ENCODE results near the gene CD200R1.

The CD200R1 gene

DNA sequence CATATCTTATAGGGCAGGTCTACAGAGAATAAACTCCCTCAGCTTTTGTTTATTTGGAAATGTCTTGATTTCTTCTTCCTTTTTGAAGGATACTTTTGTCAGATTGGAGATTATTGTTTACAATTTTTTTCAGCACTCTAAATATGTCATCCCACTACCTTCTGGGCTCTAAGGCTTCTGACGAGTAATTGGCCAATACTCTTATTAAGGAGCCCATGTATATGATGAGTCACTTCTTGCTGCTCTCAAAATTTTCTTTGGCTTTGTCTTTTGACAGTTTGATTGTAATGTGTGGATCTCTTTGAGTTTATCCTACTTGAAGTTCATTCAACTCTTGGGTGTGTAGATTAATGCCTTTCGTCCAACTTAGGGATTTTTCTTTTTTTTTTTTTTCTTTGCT lies 99.3 kb downstream of the CD200R1 start:
- CTCF ChIA-PET: no interaction called here
- WGBS (ENCODE audit: insufficient coverage): no CpG with 5 or more reads among the region's 2 CpGs
- no peaks in the 10 kb centered on the region for H3K27me3 ChIP-seq (replicated peaks in 2 of 5; ENCODE audit: control insufficient read depth in 4 of 5, insufficient read depth in 5 of 5, low read length in 4 of 5)
- no peak for DNase-seq
- POLR2A ChIA-PET: interaction anchor here (0.7 kb wide), 1 partner anchor 168 kb away, joined by 3 read pairs; no protein-coding TSS in a partner anchor
- H3K27ac ChIP-seq (ENCODE audit: insufficient read depth in 1 of 2, low read depth in 1 of 2, low read length in 2 of 2, poor library complexity in 1 of 2, severe bottlenecking in 2 of 2): no peak overlapping the region
- H3K4me1 ChIP-seq (ENCODE audit: control extremely low read depth in 1 of 4, control insufficient read depth in 4 of 4, insufficient read depth in 4 of 4, low read length in 3 of 4): no peaks in the 10 kb centered on the region
- H3K36me3 ChIP-seq (ENCODE audit: control insufficient read depth in 4 of 4, insufficient read depth in 4 of 4, low read length in 3 of 4): no peaks in the 10 kb centered on the region
- H3K4me3 ChIP-seq (ENCODE audit: control insufficient read depth in 1 of 7, extremely low read depth in 1 of 7, insufficient read depth in 4 of 7, low read depth in 2 of 7, low read length in 6 of 7): no peak overlapping the region
- H3K9me3 ChIP-seq (ENCODE audit: control extremely low read depth in 1 of 5, control insufficient read depth in 4 of 5, insufficient read depth in 2 of 5, low read depth in 1 of 5, low read length in 4 of 5): peaks cover 0 to 17% (median 9%) of the 10 kb centered on the region in 5 experiments

DNA sequence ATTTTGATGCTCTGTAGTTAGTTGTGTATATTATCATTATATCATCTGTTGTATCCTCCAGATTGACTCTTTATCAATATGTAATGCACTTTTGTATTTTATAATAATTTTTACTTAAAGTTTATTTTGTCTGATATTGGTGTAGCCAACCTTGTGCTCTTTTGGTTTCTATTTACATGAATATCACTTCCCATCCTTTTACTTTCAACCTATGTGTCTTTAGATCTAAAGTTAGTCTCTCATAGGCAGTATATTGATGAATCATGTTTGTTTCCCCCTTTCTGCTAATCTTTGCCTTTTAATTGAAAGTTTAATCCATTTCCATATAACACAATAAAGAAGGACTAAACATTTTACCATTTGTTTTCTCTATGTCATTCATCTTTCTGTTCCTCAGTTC lies 100.2 kb downstream of the CD200R1 start:
- H3K4me1 ChIP-seq (ENCODE audit: control extremely low read depth in 1 of 4, control insufficient read depth in 4 of 4, insufficient read depth in 4 of 4, low read length in 3 of 4): no peaks in the 10 kb centered on the region
- H3K36me3 ChIP-seq (ENCODE audit: control insufficient read depth in 4 of 4, insufficient read depth in 4 of 4, low read length in 3 of 4): no peaks in the 10 kb centered on the region
- no peak for DNase-seq
- POLR2A ChIA-PET: interaction anchor here (0.7 kb wide), 1 partner anchor 169 kb away, joined by 3 read pairs; no protein-coding TSS in a partner anchor
- H3K27ac ChIP-seq (ENCODE audit: insufficient read depth in 1 of 2, low read depth in 1 of 2, low read length in 2 of 2, poor library complexity in 1 of 2, severe bottlenecking in 2 of 2): no peak overlapping the region
- H3K27me3 ChIP-seq (replicated peaks in 2 of 5; ENCODE audit: control insufficient read depth in 4 of 5, insufficient read depth in 5 of 5, low read length in 4 of 5): no peaks in the 10 kb centered on the region
- no peak overlapping the region for H3K4me3 ChIP-seq (ENCODE audit: control insufficient read depth in 1 of 7, extremely low read depth in 1 of 7, insufficient read depth in 4 of 7, low read depth in 2 of 7, low read length in 6 of 7)
- peaks cover 0 to 20% (median 5%) of the 10 kb centered on the region in 5 experiments for H3K9me3 ChIP-seq (ENCODE audit: control extremely low read depth in 1 of 5, control insufficient read depth in 4 of 5, insufficient read depth in 2 of 5, low read depth in 1 of 5, low read length in 4 of 5)
- CTCF ChIA-PET: no interaction called here

DNA sequence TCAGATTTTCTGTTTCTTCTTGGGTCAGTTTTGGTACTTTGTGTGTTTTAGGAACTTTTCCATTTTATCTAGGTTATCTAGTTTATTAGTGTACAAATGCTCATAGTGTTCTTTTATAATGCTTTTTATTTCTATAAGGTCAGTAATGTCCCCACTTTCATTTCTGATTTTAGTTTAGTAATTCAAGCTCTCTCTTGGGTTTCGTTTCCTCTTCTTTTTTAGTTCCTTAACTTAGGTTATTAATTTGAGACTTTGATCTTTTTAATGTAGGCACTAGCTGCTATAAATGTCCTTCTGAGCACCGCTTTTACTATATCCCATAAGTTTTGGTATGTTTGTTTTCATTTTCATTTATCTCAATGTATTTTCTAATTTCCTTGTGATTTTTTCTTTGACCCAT lies 101.3 kb downstream of the CD200R1 start:
- CTCF ChIA-PET: no interaction called here
- POLR2A ChIA-PET: no interaction called here
- Histone ChIP-seq H3K9me3 (ENCODE audit: control extremely low read depth in 1 of 5, control insufficient read depth in 4 of 5, insufficient read depth in 2 of 5, low read depth in 1 of 5, low read length in 4 of 5) (peaks cover 0 to 21% (median 5%) of the 10 kb centered on the region in 5 experiments), H3K27me3 (replicated peaks in 2 of 5; ENCODE audit: control insufficient read depth in 4 of 5, insufficient read depth in 5 of 5, low read length in 4 of 5) (no peaks in the 10 kb centered on the region), H3K4me3 (ENCODE audit: control insufficient read depth in 1 of 7, extremely low read depth in 1 of 7, insufficient read depth in 4 of 7, low read depth in 2 of 7, low read length in 6 of 7) (no peak overlapping the region), H3K27ac (ENCODE audit: insufficient read depth in 1 of 2, low read depth in 1 of 2, low read length in 2 of 2, poor library complexity in 1 of 2, severe bottlenecking in 2 of 2) (no peak overlapping the region), H3K36me3 (ENCODE audit: control insufficient read depth in 4 of 4, insufficient read depth in 4 of 4, low read length in 3 of 4) (no peaks in the 10 kb centered on the region), H3K4me1 (ENCODE audit: control extremely low read depth in 1 of 4, control insufficient read depth in 4 of 4, insufficient read depth in 4 of 4, low read length in 3 of 4) (no peaks in the 10 kb centered on the region)
- no peak for DNase-seq
- WGBS (ENCODE audit: insufficient coverage): no CpG with 5 or more reads among the region's 2 CpGs

DNA sequence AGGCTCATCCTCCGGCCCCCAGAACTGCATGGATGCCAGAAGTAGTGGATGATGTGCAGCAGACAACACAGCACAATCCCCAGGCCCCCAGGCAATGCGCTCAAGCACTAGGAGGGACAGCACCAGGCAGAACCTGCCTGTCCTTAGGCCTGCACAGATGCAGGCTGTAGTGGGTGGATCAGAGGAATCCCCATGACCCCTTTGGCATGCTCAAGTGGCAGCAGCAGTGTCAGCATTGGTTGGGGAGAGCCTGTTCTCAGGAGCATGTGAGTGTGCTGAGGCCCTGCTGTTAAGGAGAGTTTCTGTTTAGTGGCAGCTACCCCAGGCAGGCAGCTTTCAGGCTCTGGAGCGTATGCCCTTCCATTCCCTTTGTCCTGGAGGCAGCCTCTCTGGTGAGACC lies 103.2 kb downstream of the CD200R1 start:
- Histone ChIP-seq H3K27ac (ENCODE audit: insufficient read depth in 1 of 2, low read depth in 1 of 2, low read length in 2 of 2, poor library complexity in 1 of 2, severe bottlenecking in 2 of 2) (no peak overlapping the region), H3K36me3 (ENCODE audit: control insufficient read depth in 4 of 4, insufficient read depth in 4 of 4, low read length in 3 of 4) (no peaks in the 10 kb centered on the region), H3K4me3 (ENCODE audit: control insufficient read depth in 1 of 7, extremely low read depth in 1 of 7, insufficient read depth in 4 of 7, low read depth in 2 of 7, low read length in 6 of 7) (no peak overlapping the region), H3K27me3 (replicated peaks in 2 of 5; ENCODE audit: control insufficient read depth in 4 of 5, insufficient read depth in 5 of 5, low read length in 4 of 5) (no peaks in the 10 kb centered on the region), H3K4me1 (ENCODE audit: control extremely low read depth in 1 of 4, control insufficient read depth in 4 of 4, insufficient read depth in 4 of 4, low read length in 3 of 4) (no peaks in the 10 kb centered on the region), H3K9me3 (ENCODE audit: control extremely low read depth in 1 of 5, control insufficient read depth in 4 of 5, insufficient read depth in 2 of 5, low read depth in 1 of 5, low read length in 4 of 5) (peaks cover 0 to 27% (median 5%) of the 10 kb centered on the region in 5 experiments)
- DNase-seq: no peak
- WGBS (ENCODE audit: insufficient coverage): 97% methylated on average over 3 of the region's 3 CpGs
- ChIA-PET POLR2A (no interaction called here), CTCF (no interaction called here)
